HCT116 (cell line): ENCODE data around the gene GRHL3.

Source experiments
- ATF3 ChIP-seq: IDR thresholded peaks from 2 replicates; pipeline ENCODE4 v1.6.1; 2012
- FOSL1 ChIP-seq: IDR thresholded peaks from 2 replicates; pipeline ENCODE4 v1.6.1; 2012; ENCODE audit warnings: low read depth
- JUND ChIP-seq: IDR thresholded peaks from 2 replicates; pipeline ENCODE4 v1.6.1; 2012
- MAX ChIP-seq: IDR thresholded peaks from 2 replicates; pipeline ENCODE4 v1.6.1; 2012
- POLR2A ChIP-seq: IDR thresholded peaks from 2 replicates; pipeline ENCODE4 v1.7.0; 2011; ENCODE audit warnings: borderline replicate concordance; ENCODE audit not compliant: insufficient read depth, insufficient read length; ENCODE audit errors: extremely low read depth
- POLR2AphosphoS5 ChIP-seq: IDR thresholded peaks from 2 replicates; pipeline ENCODE4 v1.6.1; 2011; ENCODE audit warnings: mild to moderate bottlenecking, low read depth, low read length, moderate library complexity
- RAD21 ChIP-seq: IDR thresholded peaks from 2 replicates; pipeline ENCODE4 v1.6.1; 2012; ENCODE audit warnings: low read depth, mild to moderate bottlenecking
- SRF ChIP-seq: IDR thresholded peaks from 2 replicates; pipeline ENCODE4 v1.6.1; 2012; ENCODE audit warnings: low read depth
- TCF7L2 ChIP-seq: IDR thresholded peaks from 2 replicates; pipeline ENCODE4 v1.7.0; 2011; ENCODE audit warnings: borderline replicate concordance, inconsistent platforms; ENCODE audit not compliant: insufficient read depth, insufficient read length; ENCODE audit errors: extremely low read depth
- YY1 ChIP-seq: IDR thresholded peaks from 2 replicates; pipeline ENCODE4 v1.6.1; 2011; ENCODE audit warnings: low read length, low read depth, moderate library complexity, mild to moderate bottlenecking; ENCODE audit not compliant: insufficient replicate concordance; ENCODE audit errors: extremely low read depth
- ZFX ChIP-seq: fragments of 450-650 bp; IDR thresholded peaks from 2 replicates; pipeline ENCODE4 v1.6.1; 2017
- TF ChIP-seq, protein P1 (sequence below), 3 experiments: fragments of 200-600 bp in 1 of 3; sonication (generic) in 1 of 3; IDR thresholded peaks in 2 of 3; conservative IDR thresholded peaks in 1 of 3; 2 replicates each; pipeline ENCODE4 v1.5.1; 2012 to 2017; ENCODE audit warnings: low read depth in 2 of 3, low read length in 2 of 3, antibody characterized with exemption in 1 of 3, borderline replicate concordance in 1 of 3, control low read depth in 1 of 3, mild to moderate bottlenecking in 1 of 3, mixed read lengths in 1 of 3, mixed run types in 1 of 3, moderate library complexity in 1 of 3; ENCODE audit not compliant: insufficient read depth in 1 of 3

GRCh38 chr1:24277420-24278169, 41.6 kb upstream of the GRHL3 start:
- TF ChIP-seq, protein P1, sequence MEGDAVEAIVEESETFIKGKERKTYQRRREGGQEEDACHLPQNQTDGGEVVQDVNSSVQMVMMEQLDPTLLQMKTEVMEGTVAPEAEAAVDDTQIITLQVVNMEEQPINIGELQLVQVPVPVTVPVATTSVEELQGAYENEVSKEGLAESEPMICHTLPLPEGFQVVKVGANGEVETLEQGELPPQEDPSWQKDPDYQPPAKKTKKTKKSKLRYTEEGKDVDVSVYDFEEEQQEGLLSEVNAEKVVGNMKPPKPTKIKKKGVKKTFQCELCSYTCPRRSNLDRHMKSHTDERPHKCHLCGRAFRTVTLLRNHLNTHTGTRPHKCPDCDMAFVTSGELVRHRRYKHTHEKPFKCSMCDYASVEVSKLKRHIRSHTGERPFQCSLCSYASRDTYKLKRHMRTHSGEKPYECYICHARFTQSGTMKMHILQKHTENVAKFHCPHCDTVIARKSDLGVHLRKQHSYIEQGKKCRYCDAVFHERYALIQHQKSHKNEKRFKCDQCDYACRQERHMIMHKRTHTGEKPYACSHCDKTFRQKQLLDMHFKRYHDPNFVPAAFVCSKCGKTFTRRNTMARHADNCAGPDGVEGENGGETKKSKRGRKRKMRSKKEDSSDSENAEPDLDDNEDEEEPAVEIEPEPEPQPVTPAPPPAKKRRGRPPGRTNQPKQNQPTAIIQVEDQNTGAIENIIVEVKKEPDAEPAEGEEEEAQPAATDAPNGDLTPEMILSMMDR (IDR thresholded peaks at IDR 0.05 in 2 of 3, conservative IDR thresholded peaks at IDR 0.05 in 1 of 3; ENCODE audit: borderline replicate concordance in 1 of 3, insufficient read depth in 1 of 3, low read depth in 2 of 3, low read length in 2 of 3): no peak
- TF ChIP-seq MAX (no peak), FOSL1 (no peak), ATF3 (no peak), POLR2AphosphoS5 (no peak), TCF7L2 (no peak), YY1 (no peak), ZFX (no peak), JUND (no peak), RAD21 (no peak), POLR2A (no peak), SRF (no peak)
